Psoas muscle (tissue), 8 donors: ENCODE results near the gene PGF. TPM values are rescaled to one million over a fixed set of nuclear protein-coding genes. Genes with fewer than 3 reads are reported as not detected.
"Not testable (repeated sequence)": the region's sequence is repeated elsewhere in the genome, so short reads cannot be mapped to it uniquely, and the experiment has no call there.

Experiments used
- ATAC-seq, 4 donors: fragments of 200-7000 bp; cut with Tn5 transposase; one replicate each; pipeline ENCODE4 v1.9.1; 2020; ENCODE audit warnings: moderate library complexity in 3 of 4, mild to moderate bottlenecking in 2 of 4
- DNase-seq, 2 donors: peaks; one replicate each; pipeline ENCODE4 v3.0.0-alpha.2; 2020
- H3K27ac ChIP-seq: fragments of 200-600 bp; one replicate; pipeline ENCODE4 v1.8.0; 2022
- H3K27me3 ChIP-seq, 3 donors: fragments of 200-600 bp in 1 of 3; one replicate each; pipeline versions ENCODE4 v1.6.1 to v1.8.0; 2013 to 2022; ENCODE audit warnings: low read length in 2 of 3, mild to moderate bottlenecking in 2 of 3, moderate library complexity in 1 of 3; ENCODE audit not compliant: insufficient read depth in 3 of 3
- H3K36me3 ChIP-seq, 2 donors: fragments of 200-600 bp in 1 of 2; one replicate each; pipeline versions ENCODE4 v1.6.1 to v1.8.0; 2013 to 2022; ENCODE audit warnings: low read depth in 1 of 2, mild to moderate bottlenecking in 1 of 2, moderate library complexity in 1 of 2; ENCODE audit not compliant: insufficient read depth in 1 of 2
- H3K4me1 ChIP-seq: fragments of 200-600 bp; one replicate; pipeline ENCODE4 v1.8.0; 2022
- H3K4me3 ChIP-seq: fragments of 200-600 bp; one replicate; pipeline ENCODE4 v1.8.0; 2022; ENCODE audit warnings: mild to moderate bottlenecking
- H3K9me3 ChIP-seq: fragments of 200-600 bp; one replicate; pipeline ENCODE4 v1.8.0; 2022
- CTCF ChIP-seq: fragments of 200-600 bp; IDR thresholded peaks from one replicate; pipeline ENCODE4 v1.8.0; 2022; ENCODE audit warnings: antibody characterized with exemption
- WGBS, 3 donors: extraction: QIAGEN DNeasy Blood & Tissue Kit; methylation state at CpG; one replicate each; pipeline versions ENCODE4 v1.1.6 to v1.1.7; 2013; 5-methylcytosine and 5-hydroxymethylcytosine counted together
- intact Hi-C, 2 donors: fragments of 100-400 bp; cut with DNase I; formaldehyde crosslinking; loops; one replicate each; pipeline versions ENCODE4 v1.11.0 to v1.14.2; 2022
- polyA plus RNA-seq, 3 donors: library from polyadenylated mRNA; stranded (reverse); fragments of 200-250 nt; gene quantifications; one replicate each; pipeline ENCODE4 v1.2.3, GENCODE V29; 2013
- total RNA-seq, 4 donors: library from RNA; stranded (reverse); fragmentation: NEBNext Ultra II Directional in 2 of 4; extraction: Animal tissue kit (Norgen Biotek cat#: 25700) in 2 of 4; gene quantifications; one replicate each; pipeline versions ENCODE4 v1.2.1 to v1.2.4, GENCODE V29; 2021 to 2023
- donor health status: healthy with polysubstance abuse.
- donor health status: DM: no; HTN: no; CAD: no; lungs with moderate emphysema.
- donor health status: Bipolar disorder and iron deficiency.
- donor health status: healthy.
- donor health status: DM: yes; HTN: yes; CAD: no.
- donor health status: DM: no; HTN: no; CAD: no.
- donor health status: DM: no; HTN: no; CAD: no.
- donor health status: DM: yes; HTN: yes; CAD: no.

PGF gene
- total and polyA plus RNA-seq, 7 donors = 2.5 to 9.8 (median 7.9) TPM

- intact Hi-C loops = no loop called here
- H3K27ac ChIP-seq = peak overlapping the region; percentile 72
- peaks cover 42% of the 10 kb centered on the region for H3K4me1 ChIP-seq
- no peaks in the 10 kb centered on the region for H3K36me3 ChIP-seq
- ATAC-seq (peak; percentile 62 to 81 (median 66)), DNase-seq (no peak)
- peak overlapping the region; percentile 22 for H3K4me3 ChIP-seq
- H3K27me3 ChIP-seq = no peaks in the 10 kb centered on the region
- TF ChIP-seq CTCF = no peak
- 48 to 62% (median 55%) methylated on average over 25 to 26 of the region's 26 CpGs for WGBS, 3 donors
- no peaks in the 10 kb centered on the region for H3K9me3 ChIP-seq
Observed at GRCh38 chr14:74934476-74935359, 20.7 kb downstream of the PGF start.

GRCh38 chr14:74934041-74934440, 21.4 kb downstream of the PGF start:
- intact Hi-C loops = no loop called here
- peak in 1 of 2 donors; percentile 19 for DNase-seq
- TF ChIP-seq CTCF = no peak
- Histone ChIP-seq H3K36me3 (no peaks in the 10 kb centered on the region), H3K27ac (peak overlapping the region; percentile 72), H3K9me3 (no peaks in the 10 kb centered on the region), H3K27me3 (no peaks in the 10 kb centered on the region), H3K4me1 (peaks cover 35% of the 10 kb centered on the region), H3K4me3 (peak overlapping the region; percentile 22)
- ATAC-seq = peak; percentile 83 to 90 (median 86)
- 34 to 45% (median 43%) methylated on average over 4 of the region's 4 CpGs for WGBS, 3 donors

- intact Hi-C loops = not testable (repeated sequence)
- H3K4me1 ChIP-seq = peaks cover 29% of the 10 kb centered on the region
- 61 to 77% (median 70%) methylated on average over 4 of the region's 4 CpGs for WGBS, 3 donors
Observed at GRCh38 chr14:74932936-74933335, 22.5 kb downstream of the PGF start.

GRCh38 chr14:74932401-74932901, 22.9 kb downstream of the PGF start:
- 25 to 40% (median 36%) methylated on average over 6 of the region's 6 CpGs for WGBS, 3 donors

More at GRCh38 chr14:74932936-74933335, 22.5 kb downstream of the PGF start:
- not testable (repeated sequence) for ATAC-seq, H3K9me3 ChIP-seq, H3K36me3 ChIP-seq, DNase-seq, H3K4me3 ChIP-seq, H3K27me3 ChIP-seq
- H3K27ac ChIP-seq = peak overlapping the region; percentile 72

GRCh38 chr14:74931744-74932143, 23.7 kb downstream of the PGF start:
- 86 to 89% (median 87%) methylated on average over 8 to 9 of the region's 9 CpGs for WGBS, 3 donors
- H3K27me3 ChIP-seq, H3K9me3 ChIP-seq, H3K4me3 ChIP-seq, DNase-seq, H3K36me3 ChIP-seq, intact Hi-C loops, ATAC-seq: not testable (repeated sequence)
- Histone ChIP-seq H3K27ac (peak overlapping the region; percentile 27), H3K4me1 (peaks cover 29% of the 10 kb centered on the region)

More at GRCh38 chr14:74932401-74932901, 22.9 kb downstream of the PGF start:
- H3K4me1 ChIP-seq = peaks cover 29% of the 10 kb centered on the region
- no peaks in the 10 kb centered on the region for H3K27me3 ChIP-seq
- no peaks in the 10 kb centered on the region for H3K9me3 ChIP-seq
- ATAC-seq (peak in 1 of 4 donors; percentile 44), DNase-seq (peak in 1 of 2 donors; percentile 26)
- intact Hi-C loops = no loop called here
- H3K36me3 ChIP-seq = no peaks in the 10 kb centered on the region
- no peak overlapping the region for H3K4me3 ChIP-seq
- no peak for TF ChIP-seq CTCF
- H3K27ac ChIP-seq = peak overlapping the region; percentile 72
